Fibroblast of lung (primary cell): ENCODE data around the gene FAAP20. TPM values are rescaled to one million over a fixed set of nuclear protein-coding genes. Genes with fewer than 3 reads are reported as not detected.

ENCODE experiments used
- DNase-seq, 2 donors: peaks; one replicate each; pipeline versions ENCODE4 v3.0.0 to v3.0.0-alpha.2; 2010; ENCODE audit warnings: low read depth in 2 of 2
- H2AFZ ChIP-seq: 2 replicates; pipeline ENCODE4 v1.5.1; 2012; ENCODE audit warnings: low read length, control low read depth, inconsistent platforms
- H3K27ac ChIP-seq: 2 replicates; pipeline ENCODE4 v1.5.1; 2011; ENCODE audit warnings: low read length, control low read depth; ENCODE audit not compliant: insufficient read depth
- H3K27me3 ChIP-seq: 2 replicates; pipeline ENCODE4 v1.5.1; 2011; ENCODE audit warnings: mild to moderate bottlenecking, low read length; ENCODE audit not compliant: control insufficient read depth, insufficient read depth
- H3K36me3 ChIP-seq: 2 replicates; pipeline ENCODE4 v1.5.1; 2011; ENCODE audit warnings: low read length; ENCODE audit not compliant: control insufficient read depth, insufficient read depth
- H3K4me1 ChIP-seq: 2 replicates; pipeline ENCODE4 v1.5.1; 2011; ENCODE audit warnings: low read length; ENCODE audit not compliant: control insufficient read depth, insufficient read depth; ENCODE audit errors: extremely low read depth
- H3K4me2 ChIP-seq: 2 replicates; pipeline ENCODE4 v1.5.1; 2011; ENCODE audit warnings: low read length, control low read depth; ENCODE audit not compliant: insufficient read depth; ENCODE audit errors: extremely low read depth
- H3K4me3 ChIP-seq, 4 experiments: fragments of 200-600 bp in 1 of 4; sonication (generic) in 1 of 4; replicated peaks in 1 of 4; 2 replicates each; pipeline ENCODE4 v1.5.1; 2011 to 2016; ENCODE audit warnings: low read length in 4 of 4, low read depth in 3 of 4, mild to moderate bottlenecking in 3 of 4, control low read depth in 2 of 4, inconsistent platforms in 1 of 4, mixed read lengths in 1 of 4; ENCODE audit not compliant: insufficient read depth in 1 of 4; ENCODE audit errors: control extremely low read depth in 1 of 4
- H3K79me2 ChIP-seq: 2 replicates; pipeline ENCODE4 v1.5.1; 2012; ENCODE audit warnings: mild to moderate bottlenecking, low read length, inconsistent platforms; ENCODE audit not compliant: control insufficient read depth, insufficient read depth
- H3K9ac ChIP-seq: 2 replicates; pipeline ENCODE4 v1.5.1; 2011; ENCODE audit warnings: mild to moderate bottlenecking, low read length, control low read depth; ENCODE audit not compliant: insufficient read depth
- H3K9me3 ChIP-seq: 2 replicates; pipeline ENCODE4 v1.5.1; 2012; ENCODE audit warnings: low read depth, low read length; ENCODE audit not compliant: control insufficient read depth, insufficient read depth
- H4K20me1 ChIP-seq: 2 replicates; pipeline ENCODE4 v1.5.1; 2011; ENCODE audit warnings: low read length; ENCODE audit not compliant: control insufficient read depth, insufficient read depth; ENCODE audit errors: extremely low read depth
- CTCF ChIP-seq, 2 donors: IDR thresholded peaks in 1 of 2; conservative IDR thresholded peaks in 1 of 2; 1 replicate in 1 of 2; 2 replicates in 1 of 2; pipeline ENCODE4 v1.5.1; 2011 to 2012; ENCODE audit warnings: low read length in 2 of 2, control low read depth in 1 of 2, inconsistent platforms in 1 of 2, low read depth in 1 of 2, mild to moderate bottlenecking in 1 of 2
- EZH2 ChIP-seq: IDR thresholded peaks from 2 replicates; pipeline ENCODE4 v1.5.1; 2012; ENCODE audit warnings: low read length, control low read depth, mild to moderate bottlenecking; ENCODE audit errors: missing control alignments
- polyA plus RNA-seq, 2 donors: library from polyadenylated mRNA; depleted of rRNA in 1 of 2; stranded (reverse) in 1 of 2; unstranded in 1 of 2; fragments of >200 nt; gene quantifications; 2 replicates each; pipeline ENCODE4 v1.2.1, GENCODE V29; 2011 to 2012; ENCODE audit warnings: missing spikeins in 1 of 2
- total RNA-seq: library from RNA; depleted of rRNA; stranded (reverse); fragments of >200 nt; gene quantifications from 2 replicates; pipeline ENCODE4 v1.2.1, GENCODE V29; 2014

The FAAP20 gene
- total and polyA plus RNA-seq, 2 donors (not counting 1 experiment from before 2014, with no cell fraction given): 8.2 to 21.5 TPM

GRCh38 chr1:2170211-2170610, 24.4 kb downstream of the FAAP20 start:
- Histone ChIP-seq H3K4me2 (no peak overlapping the region), H3K9me3 (no peaks in the 10 kb centered on the region), H3K4me3 (no peak overlapping the region), H3K27ac (no peak overlapping the region), H3K79me2 (no peaks in the 10 kb centered on the region), H4K20me1 (no peaks in the 10 kb centered on the region), H3K27me3 (no peaks in the 10 kb centered on the region), H3K36me3 (no peaks in the 10 kb centered on the region), H3K4me1 (no peaks in the 10 kb centered on the region), H2AFZ (no peak overlapping the region), H3K9ac (no peak overlapping the region)
- TF ChIP-seq EZH2: no peak
- no peak for TF ChIP-seq CTCF (conservative IDR thresholded peaks at IDR 0.05 in 1 of 2, IDR thresholded peaks at IDR 0.05 in 1 of 2; ENCODE audit: low read depth in 1 of 2, low read length in 2 of 2)
- DNase-seq: no peak

GRCh38 chr1:2169200-2169836, 25.3 kb downstream of the FAAP20 start:
- H3K27me3 ChIP-seq: no peaks in the 10 kb centered on the region
- no peak overlapping the region for H2AFZ ChIP-seq
- no peaks in the 10 kb centered on the region for H3K4me1 ChIP-seq
- H3K36me3 ChIP-seq: no peaks in the 10 kb centered on the region
- H3K4me3 ChIP-seq: no peak overlapping the region
- H3K9me3 ChIP-seq: no peaks in the 10 kb centered on the region
- no peak overlapping the region for H3K9ac ChIP-seq
- no peaks in the 10 kb centered on the region for H4K20me1 ChIP-seq
- H3K27ac ChIP-seq: no peak overlapping the region
- TF ChIP-seq CTCF (conservative IDR thresholded peaks at IDR 0.05 in 1 of 2, IDR thresholded peaks at IDR 0.05 in 1 of 2; ENCODE audit: low read depth in 1 of 2, low read length in 2 of 2) (no peak), EZH2 (no peak)
- no peak for DNase-seq
- no peak overlapping the region for H3K4me2 ChIP-seq
- no peaks in the 10 kb centered on the region for H3K79me2 ChIP-seq

GRCh38 chr1:2168535-2168934, 26.0 kb downstream of the FAAP20 start:
- H4K20me1 ChIP-seq: no peaks in the 10 kb centered on the region
- TF ChIP-seq EZH2 (no peak), CTCF (conservative IDR thresholded peaks at IDR 0.05 in 1 of 2, IDR thresholded peaks at IDR 0.05 in 1 of 2; ENCODE audit: low read depth in 1 of 2, low read length in 2 of 2) (no peak)

More at GRCh38 chr1:2168535-2168934, 26.0 kb downstream of the FAAP20 start:
- DNase-seq: no peak
- Histone ChIP-seq H3K27me3 (no peaks in the 10 kb centered on the region), H3K79me2 (no peaks in the 10 kb centered on the region), H3K9me3 (no peaks in the 10 kb centered on the region), H3K9ac (no peak overlapping the region), H3K27ac (no peak overlapping the region), H3K4me3 (no peak overlapping the region), H3K4me2 (no peak overlapping the region), H3K4me1 (no peaks in the 10 kb centered on the region), H3K36me3 (no peaks in the 10 kb centered on the region), H2AFZ (no peak overlapping the region)
